ENCODE measurements around the gene ARPC2. TPM values are rescaled to one million over a fixed set of nuclear protein-coding genes. Genes with fewer than 3 reads are reported as not detected.

The ARPC2 gene
- total RNA-seq, 1 experiment from 2014 or later: 273 TPM

GRCh38 chr2:218263817-218264641, 47.0 kb downstream of the ARPC2 start:
- Histone ChIP-seq H4K20me1 (ENCODE audit: insufficient read depth) (peaks cover 23% of the 10 kb centered on the region), H3K4me2 (no peak overlapping the region), H3K4me3 (no peak overlapping the region), H3F3A (ENCODE audit: insufficient read depth, low read depth) (peaks cover 6% of the 10 kb centered on the region; the same call in 1 of the 2 replicates), H3K4me1 (replicated peaks; ENCODE audit: insufficient read depth) (peaks cover 4% of the 10 kb centered on the region), H3K36me3 (ENCODE audit: low read depth) (peaks cover 7% of the 10 kb centered on the region; the same call in 1 of the 2 replicates), H3K79me2 (ENCODE audit: low read depth) (peaks cover 22% of the 10 kb centered on the region), H3K9me2 (ENCODE audit: insufficient read depth) (no peaks in the 10 kb centered on the region), H2AFZ (no peak overlapping the region), H3K9me3 (ENCODE audit: insufficient read depth, low read depth) (no peaks in the 10 kb centered on the region), H3K27me3 (ENCODE audit: insufficient read depth, low read depth) (no peaks in the 10 kb centered on the region), H3K27ac (no peak overlapping the region)
- POLR2A ChIA-PET (ENCODE audit: unreplicated experiment): no interaction called here
- no TSS peak for BruUV-seq (replicated peaks)
- DNase-seq: no peak
- CTCF ChIA-PET: no interaction called here
- intact Hi-C loops (cut with micrococcal nuclease; ENCODE audit: unreplicated experiment): no loop called here
- TF ChIP-seq CTCF (conservative IDR thresholded peaks at IDR 0.05) (no peak), EZH2 (IDR thresholded peaks at IDR 0.05; ENCODE audit: low read depth) (no peak)

- H4K20me1 ChIP-seq (ENCODE audit: insufficient read depth): peaks cover 27% of the 10 kb centered on the region
- no peaks in the 10 kb centered on the region for H3K9me3 ChIP-seq (ENCODE audit: insufficient read depth, low read depth)
- no peaks in the 10 kb centered on the region for H3K27me3 ChIP-seq (ENCODE audit: insufficient read depth, low read depth)
- H3K79me2 ChIP-seq (ENCODE audit: low read depth): peaks cover 30% of the 10 kb centered on the region
- H3K4me2 ChIP-seq: no peak overlapping the region
- ChIA-PET CTCF (interaction anchor here (0.6 kb wide), 1 partner anchor 9 kb away, joined by 4 read pairs; no protein-coding TSS in a partner anchor), POLR2A (ENCODE audit: unreplicated experiment) (no interaction called here)
- peaks cover 7% of the 10 kb centered on the region; the same call in 1 of the 2 replicates for H3K36me3 ChIP-seq (ENCODE audit: low read depth)
- no peak for DNase-seq
- intact Hi-C loops (cut with micrococcal nuclease; ENCODE audit: unreplicated experiment): no loop called here
- TF ChIP-seq EZH2 (IDR thresholded peaks at IDR 0.05; ENCODE audit: low read depth) (no peak), CTCF (conservative IDR thresholded peaks at IDR 0.05) (no peak)
- no peaks in the 10 kb centered on the region for H3K9me2 ChIP-seq (ENCODE audit: insufficient read depth)
- H3K4me3 ChIP-seq: no peak overlapping the region
- no peak overlapping the region for H2AFZ ChIP-seq
- H3K4me1 ChIP-seq (replicated peaks; ENCODE audit: insufficient read depth): peaks cover 4% of the 10 kb centered on the region
- H3K27ac ChIP-seq: no peak overlapping the region
- peaks cover 6% of the 10 kb centered on the region; the same call in 1 of the 2 replicates for H3F3A ChIP-seq (ENCODE audit: insufficient read depth, low read depth)
- BruUV-seq (replicated peaks): no TSS peak
Observed at GRCh38 chr2:218264773-218265561, 48.0 kb downstream of the ARPC2 start.

GRCh38 chr2:218265626-218266025, 48.6 kb downstream of the ARPC2 start:
- no peaks in the 10 kb centered on the region for H3K27me3 ChIP-seq (ENCODE audit: insufficient read depth, low read depth)
- no TSS peak for BruUV-seq (replicated peaks)
- intact Hi-C loops (cut with micrococcal nuclease; ENCODE audit: unreplicated experiment): no loop called here
- H3K4me3 ChIP-seq: no peak overlapping the region
- no peak for DNase-seq
- TF ChIP-seq EZH2 (IDR thresholded peaks at IDR 0.05; ENCODE audit: low read depth) (no peak), CTCF (conservative IDR thresholded peaks at IDR 0.05) (no peak)
- POLR2A ChIA-PET (ENCODE audit: unreplicated experiment): no interaction called here
- peaks cover 7% of the 10 kb centered on the region; the same call in 1 of the 2 replicates for H3K36me3 ChIP-seq (ENCODE audit: low read depth)
- H3K9me3 ChIP-seq (ENCODE audit: insufficient read depth, low read depth): no peaks in the 10 kb centered on the region
- no peak overlapping the region for H2AFZ ChIP-seq
- peaks cover 27% of the 10 kb centered on the region for H4K20me1 ChIP-seq (ENCODE audit: insufficient read depth)
- CTCF ChIA-PET: interaction anchor here (0.6 kb wide), 1 partner anchor 9 kb away, joined by 4 read pairs; no protein-coding TSS in a partner anchor
- H3K9me2 ChIP-seq (ENCODE audit: insufficient read depth): no peaks in the 10 kb centered on the region
- peaks cover 6% of the 10 kb centered on the region; the same call in 1 of the 2 replicates for H3F3A ChIP-seq (ENCODE audit: insufficient read depth, low read depth)
- no peak overlapping the region for H3K27ac ChIP-seq
- H3K4me2 ChIP-seq: no peak overlapping the region
- peaks cover 4% of the 10 kb centered on the region for H3K4me1 ChIP-seq (replicated peaks; ENCODE audit: insufficient read depth)
- H3K79me2 ChIP-seq (ENCODE audit: low read depth): peaks cover 32% of the 10 kb centered on the region
